HL-60/S4 (cell line): Measurements from ENCODE around the gene IPPK.
"Not testable (repeated sequence)": the region's sequence is repeated elsewhere in the genome, so short reads cannot be mapped to it uniquely, and the experiment has no call there.

ENCODE experiments used
- in situ Hi-C: fragments of 300-500 bp; cut with MboI; formaldehyde crosslinking; loops from 2 replicates; pipeline ENCODE4 v1.14.3; 2022; ENCODE audit warnings: low sequenced_read_pairs

Gene IPPK

GRCh38 chr9:92601451-92601850 is 68.5 kb downstream of the IPPK start:
- in situ Hi-C loops = no loop called here

- in situ Hi-C loops = no loop called here
Observed at GRCh38 chr9:92600462-92601261, 69.3 kb downstream of the IPPK start.

- in situ Hi-C loops = no loop called here
Observed at GRCh38 chr9:92599938-92600461, 69.9 kb downstream of the IPPK start.

- in situ Hi-C loops = no loop called here
Observed at GRCh38 chr9:92598382-92598781, 71.5 kb downstream of the IPPK start.

- in situ Hi-C loops = no loop called here
Observed at GRCh38 chr9:92595930-92596329, 74.0 kb downstream of the IPPK start.

- in situ Hi-C loops = not testable (repeated sequence)
Observed at GRCh38 chr9:92595075-92595474, 74.9 kb downstream of the IPPK start.

- in situ Hi-C loops = no loop called here
Observed at GRCh38 chr9:92592946-92593861, 76.7 kb downstream of the IPPK start.

- in situ Hi-C loops = no loop called here
Observed at GRCh38 chr9:92592537-92592936, 77.4 kb downstream of the IPPK start.

- in situ Hi-C loops = no loop called here
Observed at GRCh38 chr9:92590377-92590776, 79.6 kb downstream of the IPPK start.

- in situ Hi-C loops = no loop called here
Observed at GRCh38 chr9:92589923-92590322, 80.0 kb downstream of the IPPK start.

- in situ Hi-C loops = no loop called here
Observed at GRCh38 chr9:92576175-92576574, 93.8 kb downstream of the IPPK start.

GRCh38 chr9:92573612-92574011 is 96.3 kb downstream of the IPPK start:
- in situ Hi-C loops = not testable (repeated sequence)

- in situ Hi-C loops = not testable (repeated sequence)
Observed at GRCh38 chr9:92571871-92572270, 98.1 kb downstream of the IPPK start.

GRCh38 chr9:92564982-92565381 is 104.9 kb downstream of the IPPK start:
- in situ Hi-C loops = no loop called here

GRCh38 chr9:92564504-92564903 is 105.4 kb downstream of the IPPK start:
- in situ Hi-C loops = no loop called here
